Upper lobe of right lung (tissue), 1 donor: ENCODE measurements around the gene GJC1. TPM values are rescaled to one million over a fixed set of nuclear protein-coding genes. Genes with fewer than 3 reads are reported as not detected.
A peak's percentile ranks its signal among the peaks of the same experiment; 100 is the strongest.

Experiments used
- ATAC-seq: fragments of 200-7000 bp; cut with Tn5 transposase; one replicate; pipeline ENCODE4 v1.9.1; 2020; ENCODE audit warnings: mild to moderate bottlenecking, moderate library complexity
- DNase-seq: peaks from one replicate; pipeline ENCODE4 v3.0.0-alpha.2; 2020
- H3K27ac ChIP-seq: fragments of 200-600 bp; one replicate; pipeline ENCODE4 v1.8.0; 2022
- H3K27me3 ChIP-seq: fragments of 200-600 bp; one replicate; pipeline ENCODE4 v1.8.0; 2022; ENCODE audit warnings: mild to moderate bottlenecking
- H3K36me3 ChIP-seq: fragments of 200-600 bp; one replicate; pipeline ENCODE4 v1.8.0; 2022
- H3K4me1 ChIP-seq: fragments of 200-600 bp; one replicate; pipeline ENCODE4 v1.8.0; 2022
- H3K4me3 ChIP-seq: fragments of 200-600 bp; one replicate; pipeline ENCODE4 v1.8.0; 2022; ENCODE audit warnings: mild to moderate bottlenecking
- H3K9me3 ChIP-seq: fragments of 200-600 bp; one replicate; pipeline ENCODE4 v1.8.0; 2022
- intact Hi-C: fragments of 100-400 bp; cut with DNase I; formaldehyde crosslinking; loops from one replicate; pipeline ENCODE4 v1.11.0; 2022
- total RNA-seq: library from RNA; stranded (reverse); fragmentation: NEBNext Ultra II Directional; extraction: Animal tissue kit (Norgen Biotek cat#: 25700); gene quantifications from one replicate; pipeline ENCODE4 v1.2.1, GENCODE V29; 2021
- TF ChIP-seq, protein P1 (sequence below): fragments of 200-600 bp; IDR thresholded peaks from one replicate; pipeline ENCODE4 v1.8.0; 2022; ENCODE audit warnings: antibody characterized with exemption
- donor health status: DM: no; HTN: yes; CAD: no; lungs with severe emphysema.

The GJC1 gene
- total RNA-seq, 1 donor from 2014 or later: 22.8 TPM

DNA sequence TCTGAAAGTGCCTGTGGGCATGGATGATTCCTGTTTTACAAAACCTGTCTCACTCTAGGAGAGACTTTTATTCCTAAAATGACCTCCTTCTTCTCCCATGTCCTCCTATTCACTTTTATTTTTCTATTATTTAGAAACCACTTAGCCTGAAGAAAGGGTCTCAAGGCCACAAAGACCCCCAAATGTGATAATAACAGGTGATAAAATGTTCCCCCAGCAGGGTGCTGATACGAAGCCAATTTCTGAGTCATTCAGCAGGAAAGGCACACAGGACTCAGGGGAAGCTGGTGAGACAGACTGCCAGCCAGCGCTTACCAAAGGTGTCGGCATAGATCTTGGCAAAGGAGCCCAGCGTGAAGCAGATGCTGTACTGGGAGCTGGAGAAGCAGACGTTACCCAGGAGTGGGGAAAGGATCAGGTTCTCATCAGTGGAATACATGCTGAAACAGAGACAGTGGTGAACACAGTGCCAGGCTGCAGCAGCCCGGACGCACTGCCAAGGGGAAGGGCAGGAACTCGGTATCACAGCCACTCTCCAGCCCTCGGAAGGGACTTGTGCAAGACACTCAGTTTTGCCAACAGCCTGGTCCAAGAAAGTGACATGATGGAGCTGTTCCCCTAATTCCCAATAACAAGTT is 42.2 kb upstream of the GJC1 start:
- no peak overlapping the region for H3K27ac ChIP-seq
- ATAC-seq (peak; percentile 39), DNase-seq (no peak)
- H3K9me3 ChIP-seq: no peaks in the 10 kb centered on the region
- TF ChIP-seq, protein P1, sequence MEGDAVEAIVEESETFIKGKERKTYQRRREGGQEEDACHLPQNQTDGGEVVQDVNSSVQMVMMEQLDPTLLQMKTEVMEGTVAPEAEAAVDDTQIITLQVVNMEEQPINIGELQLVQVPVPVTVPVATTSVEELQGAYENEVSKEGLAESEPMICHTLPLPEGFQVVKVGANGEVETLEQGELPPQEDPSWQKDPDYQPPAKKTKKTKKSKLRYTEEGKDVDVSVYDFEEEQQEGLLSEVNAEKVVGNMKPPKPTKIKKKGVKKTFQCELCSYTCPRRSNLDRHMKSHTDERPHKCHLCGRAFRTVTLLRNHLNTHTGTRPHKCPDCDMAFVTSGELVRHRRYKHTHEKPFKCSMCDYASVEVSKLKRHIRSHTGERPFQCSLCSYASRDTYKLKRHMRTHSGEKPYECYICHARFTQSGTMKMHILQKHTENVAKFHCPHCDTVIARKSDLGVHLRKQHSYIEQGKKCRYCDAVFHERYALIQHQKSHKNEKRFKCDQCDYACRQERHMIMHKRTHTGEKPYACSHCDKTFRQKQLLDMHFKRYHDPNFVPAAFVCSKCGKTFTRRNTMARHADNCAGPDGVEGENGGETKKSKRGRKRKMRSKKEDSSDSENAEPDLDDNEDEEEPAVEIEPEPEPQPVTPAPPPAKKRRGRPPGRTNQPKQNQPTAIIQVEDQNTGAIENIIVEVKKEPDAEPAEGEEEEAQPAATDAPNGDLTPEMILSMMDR: no peak
- peaks cover 98% of the 10 kb centered on the region for H3K36me3 ChIP-seq
- H3K4me3 ChIP-seq: no peak overlapping the region
- no peaks in the 10 kb centered on the region for H3K27me3 ChIP-seq
- no peaks in the 10 kb centered on the region for H3K4me1 ChIP-seq
- intact Hi-C loops: no loop called here

DNA sequence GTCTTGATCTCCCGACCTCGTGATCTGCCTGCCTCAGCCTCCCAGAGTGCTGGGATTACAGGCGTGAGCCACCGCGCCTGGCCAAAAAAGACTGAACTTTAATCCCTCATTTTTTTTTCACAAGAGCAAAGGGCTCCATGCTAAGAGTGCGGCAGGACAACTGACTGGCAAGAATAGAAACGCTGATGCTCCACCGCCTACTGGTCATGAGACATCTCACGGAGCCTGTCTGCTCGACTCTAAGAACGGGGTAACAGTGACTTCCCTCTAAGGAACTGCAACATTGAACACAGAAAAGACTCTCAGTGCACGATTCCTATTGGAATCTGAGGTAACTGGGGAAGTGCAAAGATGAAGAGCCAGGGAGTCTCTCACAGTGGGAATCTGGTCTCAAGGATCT is 41.5 kb upstream of the GJC1 start:
- intact Hi-C loops: no loop called here
- no peaks in the 10 kb centered on the region for H3K4me1 ChIP-seq
- DNase-seq: no peak
- no peak overlapping the region for H3K27ac ChIP-seq
- no peaks in the 10 kb centered on the region for H3K9me3 ChIP-seq
- H3K36me3 ChIP-seq: peaks cover 97% of the 10 kb centered on the region
- ATAC-seq: no peak
- TF ChIP-seq, protein P1: no peak
- H3K27me3 ChIP-seq: no peaks in the 10 kb centered on the region
- no peak overlapping the region for H3K4me3 ChIP-seq

DNA sequence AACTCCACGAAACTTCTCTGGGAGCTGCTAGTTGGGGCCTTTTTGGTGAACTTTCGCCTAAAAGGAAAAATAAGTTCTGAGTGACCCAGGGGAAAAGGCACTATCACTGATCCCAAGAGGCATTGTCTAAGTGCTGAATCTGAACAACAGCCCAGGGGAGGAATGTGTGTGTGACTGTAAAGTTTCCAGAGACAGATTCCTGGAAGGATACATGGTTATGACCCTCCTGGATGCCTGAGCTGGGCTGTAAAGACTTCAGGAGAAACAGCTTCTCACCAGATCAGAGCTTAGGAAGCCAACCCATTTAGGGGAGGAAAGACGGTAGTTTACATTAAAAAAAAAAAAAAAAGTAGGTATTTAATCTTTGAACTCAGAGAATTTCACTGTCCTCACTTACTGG is 37.8 kb upstream of the GJC1 start:
- no peak for DNase-seq
- Histone ChIP-seq H3K9me3 (no peaks in the 10 kb centered on the region), H3K4me1 (no peaks in the 10 kb centered on the region), H3K36me3 (peaks cover 92% of the 10 kb centered on the region), H3K27me3 (no peaks in the 10 kb centered on the region), H3K4me3 (no peak overlapping the region), H3K27ac (no peak overlapping the region)
- intact Hi-C loops: loop anchor here (5.0 kb wide), 1 partner anchor 91 kb away; no protein-coding TSS in a partner anchor
- no peak for ATAC-seq
- TF ChIP-seq, protein P1: no peak

DNA sequence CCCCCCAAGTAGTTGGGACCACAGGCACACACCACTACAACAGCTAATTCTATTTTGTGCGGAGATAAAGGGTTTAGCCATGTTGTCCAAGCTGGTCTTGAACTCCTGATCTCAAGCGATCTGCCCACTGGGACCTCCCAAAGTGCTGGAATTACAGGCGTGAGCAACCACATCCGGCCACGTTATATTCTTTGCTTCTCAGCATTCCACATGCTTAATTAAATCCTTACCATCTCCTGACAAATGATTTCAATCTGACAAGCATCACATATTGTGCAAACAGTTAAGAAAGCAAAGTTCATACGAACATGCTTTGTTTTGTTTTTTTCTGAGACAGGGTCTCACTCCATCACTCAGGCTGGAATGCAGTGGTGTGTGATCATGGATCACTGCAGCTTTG is 35.8 kb upstream of the GJC1 start:
- no peak overlapping the region for H3K4me3 ChIP-seq
- intact Hi-C loops: loop anchor here (5.0 kb wide), 1 partner anchor 89 kb away; no protein-coding TSS in a partner anchor
- H3K27ac ChIP-seq: no peak overlapping the region
- ATAC-seq (no peak), DNase-seq (no peak)
- TF ChIP-seq, protein P1: no peak
- no peaks in the 10 kb centered on the region for H3K9me3 ChIP-seq
- no peaks in the 10 kb centered on the region for H3K27me3 ChIP-seq
- no peaks in the 10 kb centered on the region for H3K4me1 ChIP-seq
- peaks cover 92% of the 10 kb centered on the region for H3K36me3 ChIP-seq

DNA sequence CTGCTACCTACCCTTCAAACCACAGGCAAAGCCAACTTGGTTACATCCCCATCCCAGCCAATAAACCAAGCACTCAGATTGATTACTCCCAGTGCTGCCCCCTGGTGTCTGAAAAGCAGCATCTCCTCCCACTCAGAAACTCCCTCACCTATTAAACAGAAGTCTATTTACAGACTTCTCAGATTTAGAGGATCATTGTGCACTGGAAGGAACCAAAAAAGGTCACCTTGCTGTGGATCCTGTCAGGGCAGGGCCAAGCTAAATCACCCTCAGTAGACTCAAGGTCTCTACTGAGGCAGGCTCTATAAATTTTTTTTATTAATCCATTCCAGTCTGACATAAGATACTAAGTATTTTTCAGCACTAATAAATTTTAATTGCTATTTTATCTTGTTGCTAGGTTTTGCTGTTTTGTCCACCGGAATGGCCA is 35.2 kb upstream of the GJC1 start:
- peak; percentile 86 for ATAC-seq
- DNase-seq: no peak
- Histone ChIP-seq H3K27ac (no peak overlapping the region), H3K4me1 (no peaks in the 10 kb centered on the region), H3K4me3 (no peak overlapping the region), H3K36me3 (peaks cover 92% of the 10 kb centered on the region), H3K9me3 (no peaks in the 10 kb centered on the region), H3K27me3 (no peaks in the 10 kb centered on the region)
- intact Hi-C loops: loop anchor here (5.0 kb wide), 1 partner anchor 88 kb away; no protein-coding TSS in a partner anchor
- TF ChIP-seq, protein P1: peak; percentile 89
